Astrocyte (in vitro differentiated cells and primary cell): ENCODE data around the gene IGSF10. TPM values are rescaled to one million over a fixed set of nuclear protein-coding genes. Genes with fewer than 3 reads are reported as not detected.

Experiments used
- DNase-seq: peaks from one replicate; pipeline ENCODE4 v3.0.0-alpha.2; 2010; ENCODE audit warnings: low read depth
- FAIRE-seq: peaks from 2 replicates; lab custom pipeline; 2011; peaks lifted over from hg19 to GRCh38; lab: Jason Lieb, UNC
- H2AFZ ChIP-seq: 2 replicates; pipeline ENCODE4 v1.6.0; 2012; ENCODE audit warnings: low read depth, low read length, inconsistent platforms
- H3K27ac ChIP-seq: 2 replicates; pipeline ENCODE4 v1.5.1; 2011; ENCODE audit warnings: low read depth, low read length, inconsistent platforms
- H3K27me3 ChIP-seq: 2 replicates; pipeline ENCODE4 v1.6.0; 2011; ENCODE audit warnings: low read length, inconsistent platforms; ENCODE audit not compliant: insufficient read depth
- H3K36me3 ChIP-seq: 2 replicates; pipeline ENCODE4 v1.5.1; 2011; ENCODE audit warnings: low read length, inconsistent platforms; ENCODE audit not compliant: insufficient read depth
- H3K4me1 ChIP-seq: 2 replicates; pipeline ENCODE4 v1.5.1; 2011; ENCODE audit warnings: low read length, inconsistent platforms; ENCODE audit not compliant: insufficient read depth
- H3K4me2 ChIP-seq: 2 replicates; pipeline ENCODE4 v1.6.0; 2012; ENCODE audit warnings: low read length, inconsistent platforms
- H3K4me3 ChIP-seq: 2 replicates; pipeline ENCODE4 v1.5.1; 2011; ENCODE audit warnings: low read depth, mild to moderate bottlenecking, low read length, inconsistent platforms; ENCODE audit not compliant: insufficient read depth
- H3K79me2 ChIP-seq: 2 replicates; pipeline ENCODE4 v1.6.0; 2012; ENCODE audit warnings: mild to moderate bottlenecking, low read length, inconsistent platforms; ENCODE audit not compliant: insufficient read depth
- H3K9ac ChIP-seq: 2 replicates; pipeline ENCODE4 v1.6.0; 2012; ENCODE audit warnings: mild to moderate bottlenecking, low read length, inconsistent platforms
- H3K9me3 ChIP-seq: 2 replicates; pipeline ENCODE4 v1.5.1; 2012; ENCODE audit warnings: low read depth, mild to moderate bottlenecking, low read length, inconsistent platforms; ENCODE audit not compliant: insufficient read depth
- H4K20me1 ChIP-seq: 2 replicates; pipeline ENCODE4 v1.6.0; 2012; ENCODE audit warnings: low read length, inconsistent platforms; ENCODE audit not compliant: insufficient read depth
- H3K27ac Mint-ChIP-seq: one replicate; pipeline ENCODE4 v1.8.0; 2021; ENCODE audit warnings: mild to moderate bottlenecking, mixed read lengths; ENCODE audit not compliant: unreplicated experiment
- H3K27me3 Mint-ChIP-seq: one replicate; pipeline ENCODE4 v1.8.0; 2021; ENCODE audit warnings: low read depth, mixed read lengths; ENCODE audit not compliant: unreplicated experiment
- H3K36me3 Mint-ChIP-seq: one replicate; pipeline ENCODE4 v1.8.0; 2021; ENCODE audit warnings: low read depth, mixed read lengths; ENCODE audit not compliant: unreplicated experiment
- H3K4me1 Mint-ChIP-seq: one replicate; pipeline ENCODE4 v1.8.0; 2021; ENCODE audit warnings: low read depth, mixed read lengths; ENCODE audit not compliant: unreplicated experiment
- H3K4me3 Mint-ChIP-seq: one replicate; pipeline ENCODE4 v1.8.0; 2021; ENCODE audit warnings: mild to moderate bottlenecking, moderate library complexity, mixed read lengths; ENCODE audit not compliant: unreplicated experiment
- H3K9me3 Mint-ChIP-seq: one replicate; pipeline ENCODE4 v1.8.0; 2021; ENCODE audit warnings: mild to moderate bottlenecking, mixed read lengths; ENCODE audit not compliant: unreplicated experiment
- EZH2 ChIP-seq: IDR thresholded peaks from 2 replicates; pipeline ENCODE4 v1.6.1; 2012; ENCODE audit warnings: mild to moderate bottlenecking, low read length, inconsistent platforms; ENCODE audit not compliant: insufficient read depth
- total RNA-seq: library from RNA; stranded (reverse); gene quantifications from 2 replicates; pipeline ENCODE4 v1.2.1, GENCODE V29; 2021
- TF ChIP-seq, protein P1 (sequence below): IDR thresholded peaks from 2 replicates; pipeline ENCODE4 v1.5.1; 2011; ENCODE audit warnings: low read depth, mild to moderate bottlenecking, inconsistent platforms, low read length, moderate library complexity; ENCODE audit not compliant: insufficient read depth

IGSF10 gene
- total RNA-seq, 1 donor from 2014 or later = 0.84 TPM

DNA sequence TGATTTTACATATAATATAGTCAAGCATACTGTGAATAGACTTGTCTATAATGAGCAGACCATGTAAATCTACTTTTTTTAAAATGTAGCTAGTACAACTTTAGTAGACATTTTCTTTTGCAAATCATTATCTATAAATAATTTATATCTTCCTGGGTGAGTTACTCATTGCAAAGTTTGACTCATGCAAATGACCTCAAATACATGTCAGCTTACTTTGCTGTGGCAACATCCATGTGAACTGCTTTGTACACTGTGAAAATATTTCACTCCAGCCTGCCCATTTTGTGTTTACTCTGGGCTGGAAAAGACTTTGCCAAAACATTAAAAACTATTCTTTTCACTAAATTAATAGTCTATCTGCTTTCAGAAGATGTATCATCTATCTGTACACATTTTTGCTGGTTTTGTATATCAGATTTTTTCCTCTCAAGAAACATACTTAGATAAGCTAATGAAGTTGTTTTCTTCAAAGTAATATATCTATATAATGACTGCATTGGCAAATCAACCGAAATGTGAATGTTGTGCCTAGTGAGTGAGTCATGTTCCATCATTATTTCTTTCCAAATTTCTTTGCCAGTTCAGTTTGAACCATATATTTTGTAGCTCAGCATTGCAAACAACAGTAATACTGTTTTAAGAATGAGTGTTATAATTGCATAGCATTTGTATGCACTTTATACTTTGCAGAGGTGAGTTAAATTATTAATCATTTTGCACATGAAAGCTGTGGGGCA, 26.5 kb downstream of the IGSF10 start:
- DNase-seq (peak; percentile 92), FAIRE-seq (no peak)
- Mint-ChIP-seq H3K9me3 (no peaks in the 10 kb centered on the region), H3K27me3 (no peaks in the 10 kb centered on the region), H3K27ac (peak overlapping the region; percentile 58), H3K4me1 (peaks cover 26% of the 10 kb centered on the region), H3K36me3 (peaks cover 2% of the 10 kb centered on the region), H3K4me3 (no peak overlapping the region)
- no peaks in the 10 kb centered on the region for H3K36me3 ChIP-seq
- H3K9ac ChIP-seq = peak overlapping the region; percentile 66
- H3K9me3 ChIP-seq = no peaks in the 10 kb centered on the region
- peak overlapping the region; percentile 60 for H3K4me2 ChIP-seq
- H3K4me3 ChIP-seq = no peak overlapping the region
- H3K27ac ChIP-seq = peak overlapping the region; percentile 90
- H3K79me2 ChIP-seq = no peaks in the 10 kb centered on the region
- TF ChIP-seq, protein P1, sequence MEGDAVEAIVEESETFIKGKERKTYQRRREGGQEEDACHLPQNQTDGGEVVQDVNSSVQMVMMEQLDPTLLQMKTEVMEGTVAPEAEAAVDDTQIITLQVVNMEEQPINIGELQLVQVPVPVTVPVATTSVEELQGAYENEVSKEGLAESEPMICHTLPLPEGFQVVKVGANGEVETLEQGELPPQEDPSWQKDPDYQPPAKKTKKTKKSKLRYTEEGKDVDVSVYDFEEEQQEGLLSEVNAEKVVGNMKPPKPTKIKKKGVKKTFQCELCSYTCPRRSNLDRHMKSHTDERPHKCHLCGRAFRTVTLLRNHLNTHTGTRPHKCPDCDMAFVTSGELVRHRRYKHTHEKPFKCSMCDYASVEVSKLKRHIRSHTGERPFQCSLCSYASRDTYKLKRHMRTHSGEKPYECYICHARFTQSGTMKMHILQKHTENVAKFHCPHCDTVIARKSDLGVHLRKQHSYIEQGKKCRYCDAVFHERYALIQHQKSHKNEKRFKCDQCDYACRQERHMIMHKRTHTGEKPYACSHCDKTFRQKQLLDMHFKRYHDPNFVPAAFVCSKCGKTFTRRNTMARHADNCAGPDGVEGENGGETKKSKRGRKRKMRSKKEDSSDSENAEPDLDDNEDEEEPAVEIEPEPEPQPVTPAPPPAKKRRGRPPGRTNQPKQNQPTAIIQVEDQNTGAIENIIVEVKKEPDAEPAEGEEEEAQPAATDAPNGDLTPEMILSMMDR = no peak
- no peak for TF ChIP-seq EZH2
- no peak overlapping the region for H2AFZ ChIP-seq
- no peaks in the 10 kb centered on the region for H4K20me1 ChIP-seq
- peaks cover 33% of the 10 kb centered on the region for H3K4me1 ChIP-seq
- no peaks in the 10 kb centered on the region for H3K27me3 ChIP-seq

DNA sequence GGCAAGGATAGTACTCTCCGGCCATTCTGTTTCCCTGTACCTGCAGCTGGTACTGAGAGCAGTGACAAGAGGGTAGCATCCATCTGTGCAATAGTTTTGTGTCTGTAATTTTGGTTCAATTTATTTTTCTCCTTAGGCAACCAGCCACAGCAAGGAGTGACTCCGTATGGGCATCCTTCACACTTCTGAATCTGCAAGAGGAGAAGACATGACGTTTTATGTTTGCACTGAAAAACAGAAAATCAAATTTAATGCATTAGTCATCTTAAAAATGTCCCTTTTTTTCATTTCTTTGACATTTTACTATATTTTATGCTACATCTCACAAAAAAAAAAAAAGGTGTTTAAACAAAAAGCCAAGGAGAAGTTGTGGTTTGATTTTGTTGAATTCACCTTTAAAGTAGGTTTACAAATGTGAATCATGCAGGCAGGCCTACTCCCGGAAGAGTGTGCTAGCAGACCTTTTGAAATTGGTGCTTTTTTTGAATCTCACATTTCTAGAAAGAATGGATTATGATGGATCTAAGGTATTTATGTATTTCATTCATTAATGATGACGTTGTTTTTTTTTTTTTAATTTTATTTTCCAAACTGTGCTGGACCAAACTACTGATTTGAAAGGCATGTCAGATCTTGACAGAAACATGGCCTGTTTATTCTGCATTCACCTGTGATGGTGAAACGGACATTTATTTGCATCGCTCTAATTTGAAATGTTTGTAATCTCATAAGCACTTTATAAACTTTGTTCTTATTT, 28.1 kb downstream of the IGSF10 start:
- Mint-ChIP-seq H3K4me1 (peaks cover 26% of the 10 kb centered on the region), H3K36me3 (peaks cover 2% of the 10 kb centered on the region), H3K27ac (peak overlapping the region; percentile 18), H3K9me3 (no peaks in the 10 kb centered on the region), H3K4me3 (no peak overlapping the region), H3K27me3 (no peaks in the 10 kb centered on the region)
- no peaks in the 10 kb centered on the region for H3K79me2 ChIP-seq
- TF ChIP-seq, protein P1 = no peak
- no peak for TF ChIP-seq EZH2
- H3K27me3 ChIP-seq = no peaks in the 10 kb centered on the region
- H3K9me3 ChIP-seq = no peaks in the 10 kb centered on the region
- H3K9ac ChIP-seq = peak overlapping the region; percentile 10
- H4K20me1 ChIP-seq = no peaks in the 10 kb centered on the region
- H3K36me3 ChIP-seq = no peaks in the 10 kb centered on the region
- peaks cover 33% of the 10 kb centered on the region for H3K4me1 ChIP-seq
- no peak for FAIRE-seq
- no peak overlapping the region for H2AFZ ChIP-seq
- H3K27ac ChIP-seq = peak overlapping the region; percentile 68
- no peak overlapping the region for H3K4me3 ChIP-seq
- DNase-seq = no peak
- H3K4me2 ChIP-seq = peak overlapping the region; percentile 22
